ENCODE results near the gene SIRPA.

SIRPA gene

DNA sequence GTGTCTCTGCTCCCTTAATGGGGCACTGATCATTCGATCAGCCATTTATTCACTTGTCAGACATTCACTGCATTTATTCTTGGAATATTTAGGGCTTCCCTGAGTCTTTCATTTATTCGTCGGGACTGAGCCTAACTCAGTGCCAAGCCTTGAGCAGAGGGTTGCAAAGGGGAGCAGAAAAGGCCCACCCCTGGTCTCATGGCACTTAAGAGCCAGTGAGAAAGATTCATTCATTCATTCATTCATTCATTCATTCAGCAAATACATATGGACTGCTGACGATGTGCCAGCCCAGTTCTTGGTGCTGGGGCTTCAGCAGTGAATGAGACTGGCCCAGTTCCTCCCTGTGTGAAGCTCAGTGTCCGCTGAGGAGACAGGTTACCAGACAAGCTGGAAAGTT is 36.6 kb downstream of the SIRPA start:
- no peak for DNase-seq (ENCODE audit: low read depth in 1 of 2, low spot score in 1 of 2)

DNA sequence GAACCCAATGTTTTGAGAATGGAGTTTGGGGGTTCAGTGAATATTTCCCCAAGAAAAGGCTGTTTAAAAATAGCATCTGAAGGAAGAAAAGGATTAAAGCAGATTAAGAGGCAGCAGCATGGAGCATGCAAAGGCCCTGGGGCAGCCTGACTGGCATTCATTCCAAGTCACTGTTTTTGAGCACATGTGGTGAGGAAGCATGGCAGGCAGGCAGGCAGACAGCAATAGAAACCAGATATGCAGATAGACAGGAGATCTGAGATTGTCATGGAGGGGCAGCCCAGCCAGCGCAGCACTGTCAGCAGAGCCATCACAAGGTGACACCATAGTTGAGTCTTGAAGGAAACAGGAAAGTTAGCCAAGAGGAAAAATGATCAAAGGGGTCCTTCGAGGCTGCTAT is 37.8 kb downstream of the SIRPA start:
- DNase-seq (ENCODE audit: low read depth in 1 of 2, low spot score in 1 of 2) = no peak

DNA sequence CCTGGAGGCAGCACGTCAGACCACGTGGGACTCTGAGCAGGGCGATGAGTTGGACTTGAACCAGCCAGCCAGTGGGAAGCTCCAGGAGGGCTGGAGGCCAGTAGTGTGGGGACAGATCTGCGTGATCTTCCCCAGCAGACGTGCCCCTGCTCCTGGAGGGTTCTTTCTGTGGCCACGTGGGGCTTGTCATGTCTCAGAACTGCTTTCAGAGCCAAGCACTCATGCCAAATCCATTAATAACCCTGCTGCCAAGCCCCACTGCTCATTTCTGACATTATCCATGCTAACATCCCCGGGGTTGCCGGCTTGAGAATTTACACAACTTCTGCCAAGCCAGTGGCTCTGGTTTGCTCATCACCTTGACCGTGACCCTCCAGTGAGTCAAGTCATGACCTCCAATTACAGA is 38.3 kb downstream of the SIRPA start:
- no peak for DNase-seq (ENCODE audit: low read depth in 1 of 2, low spot score in 1 of 2)

DNA sequence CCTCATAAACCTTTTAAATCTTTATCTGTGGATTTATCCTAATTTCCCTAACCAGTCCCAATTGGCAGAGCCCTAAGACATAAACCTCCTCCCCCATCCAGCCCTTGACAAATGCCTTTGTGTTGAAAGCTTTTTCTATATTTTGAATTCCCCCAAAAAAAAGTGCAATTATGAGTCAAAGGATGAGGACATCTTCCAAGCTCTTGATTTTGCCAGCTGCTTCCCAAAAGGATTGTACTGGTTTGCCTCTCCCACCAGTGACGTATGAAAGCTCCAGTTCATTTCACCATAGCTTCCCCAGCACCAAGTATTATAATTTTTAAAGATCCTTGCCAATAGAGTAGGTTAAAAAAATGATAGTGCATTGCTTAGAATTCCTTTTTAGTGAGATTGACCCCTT is 38.9 kb downstream of the SIRPA start:
- no peak for DNase-seq (ENCODE audit: low read depth in 1 of 2, low spot score in 1 of 2)

DNA sequence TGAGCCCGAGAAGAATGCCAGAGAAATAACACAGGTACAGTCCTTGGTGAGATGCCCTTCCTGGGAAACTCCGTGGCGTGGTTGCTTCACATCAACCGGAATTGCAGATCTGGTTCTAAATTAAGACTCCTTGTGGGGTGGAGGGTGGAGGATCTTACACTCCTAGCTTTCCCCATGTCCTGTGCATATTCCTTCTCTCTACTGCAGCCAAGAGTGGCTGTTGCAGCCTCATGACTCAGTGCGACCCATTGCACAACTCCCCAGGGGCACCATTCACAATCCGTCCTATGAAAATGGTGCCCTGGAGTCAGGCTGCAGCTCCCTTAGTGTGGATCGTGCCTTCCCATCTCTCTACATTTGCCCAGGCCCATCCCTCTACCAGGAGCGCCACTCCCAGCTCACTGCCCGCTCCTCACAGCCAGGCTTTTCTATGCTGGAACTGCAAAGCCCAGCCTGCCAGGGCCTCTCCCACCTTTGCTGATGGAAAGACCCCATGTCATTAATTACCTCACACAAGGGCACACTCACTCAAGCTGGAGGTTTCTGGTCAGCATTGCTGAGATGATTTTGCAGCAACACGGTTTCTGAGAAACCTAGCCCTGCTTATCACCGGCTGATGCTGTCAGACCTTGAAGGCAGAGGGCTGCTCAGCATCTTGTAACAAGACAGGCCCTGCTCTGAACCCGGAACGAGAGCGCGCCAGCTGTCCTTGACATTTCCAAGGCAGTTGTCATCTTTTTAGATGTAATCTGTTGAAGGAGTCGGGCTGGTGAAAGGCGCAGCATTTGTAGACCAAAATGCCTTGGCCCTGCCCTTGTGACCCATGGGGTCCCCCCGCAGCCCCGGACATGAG is 39.7 kb downstream of the SIRPA start:
- no peak for DNase-seq (ENCODE audit: low read depth in 1 of 2, low spot score in 1 of 2)

DNA sequence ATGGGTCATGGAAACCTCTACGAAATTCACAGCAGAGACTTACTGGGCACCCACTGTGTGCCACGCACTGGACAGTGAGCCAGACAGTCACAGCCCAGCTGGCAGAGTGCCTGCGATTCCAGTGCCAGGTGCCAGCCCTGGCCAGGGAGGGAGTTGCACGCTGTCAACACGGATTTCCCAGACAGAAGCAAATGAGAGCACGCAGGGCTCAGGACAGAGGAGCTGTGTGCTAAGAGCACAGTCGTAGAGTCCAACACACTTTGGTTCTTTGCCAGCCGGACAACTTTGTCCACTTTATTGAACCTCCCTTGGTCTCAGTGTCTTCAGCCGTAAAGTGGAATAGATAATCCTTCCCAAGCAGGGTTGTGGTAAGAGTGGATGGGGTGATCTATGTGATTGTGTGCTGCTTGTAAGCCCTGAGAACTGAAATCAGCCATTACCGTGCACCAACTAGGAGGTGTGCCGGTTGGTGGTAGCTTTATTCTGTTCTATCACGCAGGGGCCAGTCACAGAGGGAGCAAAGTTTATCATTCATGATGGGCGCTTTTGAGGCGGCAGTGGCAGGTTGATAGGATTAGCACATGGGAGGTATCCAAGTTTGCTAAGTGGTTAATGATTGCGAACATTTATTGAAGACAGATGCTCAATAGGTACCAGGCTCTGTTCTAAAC is 40.6 kb downstream of the SIRPA start:
- no peak for DNase-seq (ENCODE audit: low read depth in 1 of 2, low spot score in 1 of 2)

DNA sequence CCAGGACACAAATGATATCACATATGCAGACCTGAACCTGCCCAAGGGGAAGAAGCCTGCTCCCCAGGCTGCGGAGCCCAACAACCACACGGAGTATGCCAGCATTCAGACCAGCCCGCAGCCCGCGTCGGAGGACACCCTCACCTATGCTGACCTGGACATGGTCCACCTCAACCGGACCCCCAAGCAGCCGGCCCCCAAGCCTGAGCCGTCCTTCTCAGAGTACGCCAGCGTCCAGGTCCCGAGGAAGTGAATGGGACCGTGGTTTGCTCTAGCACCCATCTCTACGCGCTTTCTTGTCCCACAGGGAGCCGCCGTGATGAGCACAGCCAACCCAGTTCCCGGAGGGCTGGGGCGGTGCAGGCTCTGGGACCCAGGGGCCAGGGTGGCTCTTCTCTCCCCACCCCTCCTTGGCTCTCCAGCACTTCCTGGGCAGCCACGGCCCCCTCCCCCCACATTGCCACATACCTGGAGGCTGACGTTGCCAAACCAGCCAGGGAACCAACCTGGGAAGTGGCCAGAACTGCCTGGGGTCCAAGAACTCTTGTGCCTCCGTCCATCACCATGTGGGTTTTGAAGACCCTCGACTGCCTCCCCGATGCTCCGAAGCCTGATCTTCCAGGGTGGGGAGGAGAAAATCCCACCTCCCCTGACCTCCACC is 42.2 kb downstream of the SIRPA start:
- DNase-seq (ENCODE audit: low read depth in 1 of 2, low spot score in 1 of 2) = no peak

DNA sequence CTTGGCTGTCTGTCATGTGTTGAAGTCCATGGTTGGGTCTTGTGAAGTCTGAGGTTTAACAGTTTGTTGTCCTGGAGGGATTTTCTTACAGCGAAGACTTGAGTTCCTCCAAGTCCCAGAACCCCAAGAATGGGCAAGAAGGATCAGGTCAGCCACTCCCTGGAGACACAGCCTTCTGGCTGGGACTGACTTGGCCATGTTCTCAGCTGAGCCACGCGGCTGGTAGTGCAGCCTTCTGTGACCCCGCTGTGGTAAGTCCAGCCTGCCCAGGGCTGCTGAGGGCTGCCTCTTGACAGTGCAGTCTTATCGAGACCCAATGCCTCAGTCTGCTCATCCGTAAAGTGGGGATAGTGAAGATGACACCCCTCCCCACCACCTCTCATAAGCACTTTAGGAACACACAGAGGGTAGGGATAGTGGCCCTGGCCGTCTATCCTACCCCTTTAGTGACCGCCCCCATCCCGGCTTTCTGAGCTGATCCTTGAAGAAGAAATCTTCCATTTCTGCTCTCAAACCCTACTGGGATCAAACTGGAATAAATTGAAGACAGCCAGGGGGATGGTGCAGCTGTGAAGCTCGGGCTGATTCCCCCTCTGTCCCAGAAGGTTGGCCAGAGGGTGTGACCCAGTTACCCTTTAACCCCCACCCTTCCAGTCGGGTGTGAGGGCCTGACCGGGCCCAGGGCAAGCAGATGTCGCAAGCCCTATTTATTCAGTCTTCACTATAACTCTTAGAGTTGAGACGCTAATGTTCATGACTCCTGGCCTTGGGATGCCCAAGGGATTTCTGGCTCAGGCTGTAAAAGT is 43.5 kb downstream of the SIRPA start:
- DNase-seq (ENCODE audit: low read depth in 1 of 2, low spot score in 1 of 2) = no peak

DNA sequence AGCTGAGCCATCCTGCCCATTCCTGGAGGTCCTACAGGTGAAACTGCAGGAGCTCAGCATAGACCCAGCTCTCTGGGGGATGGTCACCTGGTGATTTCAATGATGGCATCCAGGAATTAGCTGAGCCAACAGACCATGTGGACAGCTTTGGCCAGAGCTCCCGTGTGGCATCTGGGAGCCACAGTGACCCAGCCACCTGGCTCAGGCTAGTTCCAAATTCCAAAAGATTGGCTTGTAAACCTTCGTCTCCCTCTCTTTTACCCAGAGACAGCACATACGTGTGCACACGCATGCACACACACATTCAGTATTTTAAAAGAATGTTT is 44.0 kb downstream of the SIRPA start:
- no peak for DNase-seq (ENCODE audit: low read depth in 1 of 2, low spot score in 1 of 2)

DNA sequence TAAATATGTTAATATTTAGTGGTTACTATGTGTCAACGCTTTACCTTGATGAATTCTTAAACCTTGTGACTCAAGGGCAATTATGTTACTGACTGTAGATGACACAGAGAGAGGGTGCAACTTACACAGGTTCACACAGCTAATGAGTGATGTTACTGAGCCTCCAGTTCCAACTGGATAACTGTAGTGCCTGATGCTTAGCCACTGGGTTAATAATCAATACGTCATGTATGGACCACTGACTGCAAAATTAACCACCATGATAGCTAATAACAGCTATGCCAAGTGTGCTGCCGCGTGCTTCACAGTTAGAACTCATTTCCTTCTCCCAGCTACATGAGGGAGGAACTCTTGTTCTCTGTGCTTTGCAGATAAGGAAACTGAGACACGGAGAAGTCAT is 45.4 kb downstream of the SIRPA start:
- DNase-seq (ENCODE audit: low read depth in 1 of 2, low spot score in 1 of 2) = no peak

DNA sequence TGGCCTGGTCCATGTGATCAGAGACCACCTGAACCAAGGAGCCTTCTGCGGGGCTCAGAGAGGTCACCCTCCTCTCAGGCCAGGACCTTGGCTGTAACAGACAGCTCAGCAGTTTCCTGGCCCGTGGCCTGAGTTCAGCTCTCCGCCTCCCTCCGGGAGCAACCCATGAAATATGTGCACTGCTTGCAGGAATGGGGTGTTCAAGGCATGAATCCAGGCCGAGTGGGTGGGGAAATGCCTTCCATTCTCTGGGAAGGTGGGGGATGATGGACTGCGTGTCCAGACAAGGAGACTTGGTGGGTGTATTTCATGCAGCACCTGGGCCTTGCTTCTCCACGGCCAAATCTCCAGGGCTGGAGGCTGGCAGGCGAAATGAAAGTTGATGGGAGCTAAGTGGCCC is 46.0 kb downstream of the SIRPA start:
- DNase-seq (ENCODE audit: low read depth in 1 of 2, low spot score in 1 of 2) = no peak

DNA sequence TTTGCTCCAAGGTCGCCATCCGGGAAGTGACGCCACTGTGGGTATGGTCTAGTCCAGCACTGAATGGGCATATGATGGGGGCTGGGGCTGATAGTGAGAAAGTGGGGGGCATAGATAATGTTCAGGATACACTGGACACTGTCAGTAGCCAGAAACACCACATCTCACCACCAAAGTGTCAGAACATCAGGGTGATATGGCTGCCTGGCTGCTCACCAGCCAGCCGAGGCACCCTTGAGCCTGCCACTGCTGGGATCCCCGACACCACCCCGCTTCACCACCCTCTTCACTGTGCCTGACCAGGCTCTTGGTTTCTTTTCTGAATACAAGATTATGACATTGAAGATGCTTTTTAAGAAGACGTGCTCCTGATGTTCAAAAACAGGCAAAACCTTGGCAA is 46.9 kb downstream of the SIRPA start:
- DNase-seq (ENCODE audit: low read depth in 1 of 2, low spot score in 1 of 2) = no peak

DNA sequence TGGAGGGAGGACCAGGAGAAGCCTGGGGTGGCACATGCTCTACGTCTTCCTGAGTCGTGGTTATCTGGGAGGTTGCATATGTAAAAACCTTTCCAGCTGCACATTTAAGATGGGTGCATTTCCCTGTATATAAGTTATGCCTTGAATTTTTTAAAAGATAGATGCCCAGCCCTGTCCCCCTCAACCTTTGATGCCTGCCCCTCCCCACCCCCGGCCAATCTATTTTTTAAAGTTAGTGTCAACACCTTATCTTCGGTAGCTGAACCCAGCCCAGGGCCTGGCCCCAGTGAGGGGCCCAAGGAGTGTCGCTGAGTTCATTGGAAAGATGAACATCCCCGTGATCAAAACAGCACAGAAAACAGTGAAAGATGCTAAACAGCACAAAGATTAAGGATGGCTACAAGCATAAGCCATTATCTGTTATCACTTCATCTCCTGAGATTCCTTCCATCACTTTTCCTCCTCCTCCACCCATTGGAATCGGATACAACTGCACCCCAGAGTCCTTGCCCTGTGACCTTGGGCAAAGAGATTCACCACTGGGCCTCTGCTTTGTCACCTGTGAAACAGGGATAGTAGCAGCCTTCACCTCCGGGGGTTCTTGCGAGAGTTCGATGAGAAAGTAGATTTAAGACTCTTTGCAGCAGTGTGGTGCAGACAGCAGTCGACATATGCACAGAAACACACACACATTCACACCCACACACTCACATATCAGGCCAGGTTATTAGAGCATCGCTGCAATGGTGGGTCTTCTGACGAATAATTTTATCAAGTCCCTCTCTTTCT is 47.5 kb downstream of the SIRPA start:
- DNase-seq (ENCODE audit: low read depth in 1 of 2, low spot score in 1 of 2) = no peak

DNA sequence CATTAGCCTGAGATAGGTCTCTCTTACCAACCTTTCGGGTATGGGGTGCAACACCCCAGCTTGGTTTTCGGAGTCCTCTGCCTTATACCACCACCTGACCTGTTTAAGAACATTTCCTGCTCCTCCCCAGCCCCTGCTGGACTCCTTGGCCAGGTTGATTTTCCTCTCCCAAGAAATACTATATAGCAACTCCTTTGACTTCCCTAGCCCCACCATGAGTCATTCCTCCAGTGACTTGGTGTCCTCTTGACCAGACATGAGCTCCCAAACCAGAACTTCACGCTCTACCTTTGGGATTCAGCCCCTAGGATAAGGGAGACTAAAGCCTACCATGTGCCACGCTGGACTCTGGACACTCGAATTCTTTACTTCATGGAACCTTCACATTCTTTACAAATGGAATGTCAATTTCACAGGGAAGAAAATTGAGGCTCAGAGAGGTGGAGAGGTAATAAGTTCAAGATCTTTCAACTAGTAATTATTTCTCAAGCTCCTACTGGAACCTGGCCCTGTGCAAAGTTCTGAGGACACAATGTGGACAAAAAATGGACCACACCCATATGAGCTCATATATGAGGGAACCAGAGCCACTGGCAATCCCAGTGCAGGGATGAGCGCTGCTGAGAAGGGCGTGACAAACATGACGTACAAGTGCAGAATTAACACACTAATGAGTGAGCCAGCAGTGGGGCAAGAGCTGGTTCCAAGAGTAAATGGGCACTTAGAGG is 48.2 kb downstream of the SIRPA start:
- no peak for DNase-seq (ENCODE audit: low read depth in 1 of 2, low spot score in 1 of 2)

DNA sequence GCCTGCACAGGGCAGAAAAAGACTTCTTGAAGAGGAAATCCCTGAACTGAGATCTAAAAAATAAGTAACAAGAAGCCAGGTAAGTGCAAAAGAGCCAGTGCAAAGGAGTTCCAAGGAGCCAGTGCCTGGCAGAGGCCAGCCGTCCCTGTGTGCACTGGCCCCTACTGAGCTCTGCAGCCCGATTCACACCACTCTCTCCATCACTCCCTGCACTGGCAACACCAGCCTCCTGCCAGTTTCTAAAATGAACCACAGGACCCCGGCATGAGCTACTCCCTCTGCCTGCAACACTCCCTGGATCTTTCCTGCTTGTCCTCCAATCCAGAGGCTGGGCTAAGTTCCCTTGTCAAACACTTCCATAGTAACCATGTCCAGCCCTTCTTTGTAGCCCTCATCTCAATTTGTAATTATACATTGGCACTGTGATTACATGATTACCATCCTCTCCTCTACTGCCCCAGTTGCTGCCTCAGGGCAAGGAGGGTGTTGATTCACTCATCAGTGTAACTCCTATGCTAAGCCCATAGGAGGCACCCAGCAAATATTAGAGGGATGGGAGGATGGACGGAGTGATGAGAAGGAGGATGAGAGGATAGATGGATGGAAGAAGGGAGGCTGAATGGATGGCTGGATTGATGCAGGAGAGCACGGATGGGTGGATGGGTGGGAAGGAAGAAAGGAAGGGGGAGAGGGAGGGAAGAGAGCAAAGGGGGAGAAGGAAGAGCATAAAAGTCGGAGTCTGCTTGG is 49.3 kb downstream of the SIRPA start:
- DNase-seq (ENCODE audit: low read depth in 1 of 2, low spot score in 1 of 2) = no peak

DNA sequence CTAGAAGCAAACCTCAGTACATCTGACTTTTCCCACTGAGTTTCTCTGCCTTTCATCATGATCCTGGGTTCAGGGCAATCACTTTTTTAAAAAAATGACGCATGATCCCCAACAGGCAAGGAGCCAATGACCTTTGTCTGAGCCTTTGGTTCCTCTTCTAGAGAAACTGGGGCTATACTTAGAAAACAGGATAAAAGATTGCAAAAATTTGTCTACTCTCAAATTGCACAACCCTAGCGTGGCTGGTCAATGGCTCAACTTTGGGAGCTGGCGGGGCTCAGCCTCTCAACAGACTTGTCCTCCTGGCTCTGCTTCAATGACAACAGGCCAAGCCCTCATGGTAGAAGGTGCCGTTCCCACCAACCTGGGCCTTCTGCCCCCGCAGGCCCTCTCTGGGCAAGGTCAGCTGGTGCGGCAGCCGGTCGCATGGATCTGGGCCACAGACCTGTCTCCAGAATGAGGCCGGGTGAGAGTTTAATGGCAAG is 50.0 kb downstream of the SIRPA start:
- no peak for DNase-seq (ENCODE audit: low read depth in 1 of 2, low spot score in 1 of 2)

DNA sequence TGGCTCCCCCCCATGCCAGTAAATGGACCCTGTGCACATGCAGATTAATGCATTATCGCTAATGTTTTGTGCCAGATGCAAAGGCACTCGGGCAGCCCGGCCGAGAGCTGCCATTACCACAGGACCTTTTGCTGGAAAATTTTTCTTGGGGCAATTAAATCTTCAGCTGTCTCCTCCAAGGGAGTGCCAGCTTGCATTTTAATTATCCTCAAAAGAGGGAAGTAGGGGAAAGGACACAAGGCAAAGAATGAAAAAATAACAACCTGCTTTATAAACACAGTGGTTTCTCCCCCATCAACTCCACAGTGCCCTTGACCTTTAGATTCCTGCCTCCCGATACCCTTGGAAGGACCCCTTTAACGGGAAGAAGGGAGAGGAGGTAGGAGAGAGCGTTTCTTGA is 50.5 kb downstream of the SIRPA start:
- no peak for DNase-seq (ENCODE audit: low read depth in 1 of 2, low spot score in 1 of 2)

DNA sequence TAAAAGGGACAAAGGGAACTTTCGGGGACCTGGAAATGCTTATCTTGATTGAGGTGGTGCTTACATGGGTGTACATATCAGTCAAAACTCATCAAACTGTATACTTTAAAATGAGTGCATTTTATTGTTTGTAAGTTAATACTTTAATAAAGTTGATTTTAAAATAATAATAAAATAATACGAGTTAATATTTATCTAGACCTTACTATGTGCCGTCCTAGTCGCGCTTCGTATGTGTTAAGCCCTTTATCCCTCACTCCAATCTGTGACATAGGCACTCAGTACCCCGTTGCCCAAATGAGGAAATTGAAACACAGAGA is 51.2 kb downstream of the SIRPA start:
- no peak for DNase-seq (ENCODE audit: low read depth in 1 of 2, low spot score in 1 of 2)

DNA sequence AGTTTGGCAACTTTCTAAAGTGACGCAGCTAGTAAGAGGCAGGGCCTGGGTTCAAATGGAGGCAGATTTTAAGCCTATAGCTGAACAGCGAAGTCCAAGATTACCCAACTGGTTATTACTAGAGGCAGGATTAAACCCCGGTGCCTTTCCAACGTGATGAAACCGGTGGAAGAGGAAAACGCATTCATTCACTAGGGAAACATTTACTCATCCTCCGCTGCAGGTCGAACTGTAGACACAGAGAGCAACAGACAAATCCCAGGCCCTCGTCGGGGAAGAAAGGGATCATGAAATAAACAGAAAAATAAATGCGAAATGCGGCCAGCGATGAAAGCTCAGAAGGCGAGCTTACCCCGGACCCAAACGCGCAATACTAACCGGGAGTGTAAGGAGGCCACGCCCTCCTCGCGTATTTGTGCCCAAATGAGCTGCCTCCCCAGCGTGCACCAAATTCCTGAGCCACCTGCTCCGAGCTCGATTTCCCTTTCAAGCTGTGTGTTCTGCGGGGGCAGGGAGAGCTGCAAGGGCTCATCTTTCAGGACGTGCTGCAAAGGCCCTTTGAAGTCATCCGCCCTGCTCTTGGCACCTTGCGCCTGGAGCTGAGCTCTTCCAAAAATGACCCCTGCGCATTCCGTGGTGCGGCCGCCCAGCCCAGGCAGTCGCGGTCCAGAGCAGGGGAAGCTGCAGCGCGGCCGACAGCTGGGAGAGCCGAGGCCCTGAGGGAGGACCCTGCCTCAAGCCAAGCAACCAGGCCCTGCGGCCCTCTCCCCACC is 51.7 kb downstream of the SIRPA start:
- DNase-seq (ENCODE audit: low read depth in 1 of 2, low spot score in 1 of 2) = no peak
